Activated T-helper 1 cell treated with Interleukin-2 at 50 U/mL for 16 hours (primary cell): ENCODE results near the gene OCA2.
"Not testable (repeated sequence)": the region's sequence is repeated elsewhere in the genome, so short reads cannot be mapped to it uniquely, and the experiment has no call there.

Experiments used
- DNase-seq: peaks from one replicate; pipeline ENCODE4 v3.0.0-alpha.2; 2020; ENCODE audit warnings: low read depth

OCA2 gene

DNA sequence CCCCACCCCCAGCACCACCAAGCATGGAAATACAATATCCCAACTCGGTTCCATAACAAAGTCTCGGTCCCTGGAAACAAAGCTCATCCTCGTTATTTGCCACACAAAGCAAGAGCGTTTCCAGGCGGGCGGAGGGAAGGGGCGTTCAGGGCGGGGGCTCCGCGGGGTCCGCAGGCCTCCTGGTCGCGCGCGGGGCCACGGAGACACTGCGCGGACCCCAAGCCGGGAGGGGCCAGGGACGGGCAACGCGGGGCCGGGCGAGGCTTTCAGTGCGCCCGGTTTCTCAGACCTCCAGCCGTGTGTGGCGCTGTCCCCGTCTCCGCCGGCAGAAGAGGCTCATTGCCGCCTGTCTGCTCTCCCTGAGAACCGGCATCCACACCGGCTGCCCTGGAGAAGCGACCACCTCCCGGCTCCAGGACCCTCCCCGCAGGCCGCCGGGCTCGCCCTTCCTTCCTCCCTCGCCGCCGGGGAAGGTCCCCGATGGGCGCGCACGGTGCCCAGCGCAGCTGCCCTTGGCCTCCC, 329.0 kb downstream of the OCA2 start:
- DNase-seq: no peak

DNA sequence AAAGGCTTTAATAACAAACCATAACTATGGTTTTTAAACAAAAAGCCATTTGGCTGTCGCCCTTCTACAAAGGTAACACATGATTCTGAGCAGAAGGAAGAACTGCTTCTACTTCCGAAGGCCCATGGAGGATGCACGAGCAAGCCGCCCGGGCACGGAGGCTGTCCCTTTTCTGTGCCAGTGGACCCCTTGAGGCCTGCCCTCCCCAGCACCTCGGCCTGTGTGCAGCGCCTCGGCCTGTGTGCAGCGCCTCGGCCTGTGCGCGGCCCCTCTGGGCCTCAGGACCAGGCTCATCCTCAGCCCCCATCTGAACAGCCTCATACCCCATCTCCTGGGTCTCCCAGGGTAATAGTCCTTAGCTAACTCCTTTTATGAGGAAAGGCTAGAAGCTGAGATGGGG, 329.5 kb downstream of the OCA2 start:
- DNase-seq: no peak

DNA sequence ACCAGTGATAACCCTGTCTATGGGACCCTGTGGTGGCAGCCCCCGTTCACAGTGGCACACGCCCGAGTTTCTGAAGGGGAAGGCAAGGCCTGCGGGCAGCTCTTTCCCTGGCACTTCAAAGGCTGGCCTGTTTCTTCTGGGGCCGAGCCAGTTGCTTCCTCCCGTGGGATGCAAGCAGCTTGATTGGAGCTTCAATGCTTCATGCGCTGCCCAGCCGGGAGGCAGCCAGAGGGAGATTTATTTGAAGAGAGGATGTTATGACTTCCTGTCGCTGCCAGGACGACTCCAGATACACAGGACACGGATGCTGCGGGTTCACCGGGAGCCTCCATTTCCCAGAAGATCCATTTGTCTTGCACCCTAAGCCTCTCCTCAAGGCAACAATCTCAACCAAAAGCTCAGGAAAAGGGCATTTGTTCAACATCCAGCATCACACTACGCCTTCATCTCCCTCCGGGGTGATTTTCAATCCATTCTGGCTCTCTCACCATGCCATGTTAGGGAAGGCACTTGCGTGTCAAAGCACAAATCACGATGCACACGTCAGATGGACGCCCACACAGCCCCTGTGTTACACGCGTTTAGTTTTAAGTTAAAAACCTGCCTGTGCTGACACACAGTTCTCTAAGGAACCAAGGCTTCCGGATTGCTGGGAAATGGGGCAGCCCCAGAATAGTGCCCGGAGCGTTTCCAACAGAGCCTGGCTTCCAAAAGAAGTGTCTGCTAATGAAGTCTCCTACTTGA, 330.2 kb downstream of the OCA2 start:
- no peak for DNase-seq

DNA sequence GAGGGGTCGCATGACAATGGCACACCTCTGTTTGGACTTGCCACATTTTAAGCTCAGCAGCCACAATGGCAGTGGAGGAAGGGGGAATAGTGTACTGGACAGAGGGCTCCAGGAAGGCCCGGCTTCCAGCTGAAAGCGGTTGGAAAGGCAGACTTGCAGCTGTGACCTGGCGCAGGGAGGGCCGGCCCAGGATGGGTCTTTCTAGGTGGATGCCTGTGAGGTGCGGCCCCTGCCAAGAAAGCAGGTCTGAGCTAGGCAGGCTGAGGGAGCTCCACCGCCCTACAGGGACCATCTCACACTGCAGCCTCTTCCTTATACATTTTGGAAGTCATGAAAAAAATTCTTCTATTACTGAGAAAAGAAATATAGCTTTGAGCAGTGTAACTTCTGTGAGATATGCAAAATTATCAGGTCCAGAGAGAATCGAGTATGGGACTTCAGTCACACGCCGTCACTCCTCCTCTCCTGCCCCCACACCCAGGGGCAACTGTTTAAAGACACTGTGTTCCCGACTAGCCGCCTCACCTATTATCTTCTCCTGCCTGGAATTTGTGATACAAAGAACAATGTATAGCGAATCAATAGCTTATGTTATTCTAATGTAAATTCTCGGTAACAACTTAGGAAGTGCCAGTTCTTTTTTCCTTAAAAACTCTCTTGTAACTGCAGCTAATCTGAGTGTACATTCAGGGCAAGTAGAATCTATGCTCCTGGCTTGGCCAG, 331.0 kb downstream of the OCA2 start:
- DNase-seq: no peak

DNA sequence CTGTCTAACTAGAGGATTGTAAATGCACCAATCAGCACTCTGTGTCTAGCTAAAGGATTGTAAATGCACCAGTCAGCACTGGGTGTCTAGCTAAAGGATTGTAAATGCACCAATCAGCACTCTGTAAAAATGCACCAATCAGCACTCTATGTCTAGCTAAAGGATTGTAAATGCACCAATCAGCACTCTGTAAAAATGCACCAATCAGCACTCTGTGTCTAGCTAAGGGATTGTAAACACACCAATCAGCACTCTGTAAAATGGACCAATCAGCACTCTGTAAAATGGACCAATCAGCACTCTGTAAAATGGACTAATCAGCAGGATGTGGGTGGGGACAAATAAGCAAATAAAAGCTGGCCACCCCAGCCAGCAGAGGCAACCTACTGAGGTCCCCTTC, 331.7 kb downstream of the OCA2 start:
- not testable (repeated sequence) for DNase-seq

DNA sequence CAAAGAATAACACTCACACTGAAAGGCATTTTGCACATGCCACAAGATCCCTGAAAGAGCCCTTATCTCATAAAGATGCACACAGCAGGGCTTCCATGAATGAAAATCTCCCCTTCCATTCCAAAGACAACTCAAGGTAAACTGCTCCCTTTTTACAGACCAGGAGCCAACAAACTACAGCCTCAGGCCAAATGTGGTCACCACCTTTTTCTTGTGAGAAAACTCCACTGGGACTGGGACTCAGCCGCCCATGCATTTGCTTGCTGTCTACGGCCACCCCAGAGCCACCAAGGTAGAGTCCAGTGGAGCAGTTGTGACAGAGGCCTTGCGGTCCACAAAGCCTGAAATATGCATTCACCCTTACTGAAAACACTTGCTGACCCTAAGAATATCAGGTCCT, 334.8 kb downstream of the OCA2 start:
- no peak for DNase-seq

DNA sequence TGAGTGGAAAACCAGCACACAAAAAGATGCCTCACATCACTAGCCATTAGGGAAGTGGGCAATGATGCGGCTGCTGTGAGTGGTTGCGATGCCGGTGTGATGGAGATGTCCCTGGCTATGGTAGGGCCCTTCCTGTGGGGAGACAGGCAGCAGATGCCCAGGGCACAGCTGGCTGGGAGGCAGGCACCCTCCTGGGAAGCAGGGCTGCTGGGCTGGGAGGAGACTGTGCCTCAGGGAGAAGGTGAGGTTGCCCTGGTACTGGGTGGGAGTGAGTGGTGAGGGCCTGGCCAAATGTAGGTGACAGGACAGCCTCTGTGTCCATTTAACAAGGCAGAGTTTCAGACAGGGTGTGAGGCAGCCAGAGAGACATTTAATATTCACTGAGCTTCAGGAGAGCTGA, 335.6 kb downstream of the OCA2 start:
- DNase-seq: no peak

DNA sequence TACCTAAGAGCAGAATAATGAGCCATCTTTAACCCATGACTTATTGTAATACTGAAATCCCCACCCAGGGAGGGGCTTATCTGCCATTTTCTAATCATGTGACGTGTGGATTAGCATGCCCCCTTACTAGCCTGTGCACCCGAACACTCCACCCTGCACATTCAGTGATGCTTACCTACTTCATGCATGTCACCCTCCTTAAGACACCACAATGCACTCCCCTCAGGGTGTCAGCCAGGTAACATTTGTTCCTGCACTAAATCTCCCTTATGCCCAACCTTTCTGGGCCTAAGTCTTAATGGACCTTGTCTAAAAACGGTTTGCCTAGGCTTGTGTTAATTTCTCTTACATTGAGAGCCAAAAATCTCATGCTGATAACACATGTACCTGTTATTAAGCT, 336.6 kb downstream of the OCA2 start:
- no peak for DNase-seq

DNA sequence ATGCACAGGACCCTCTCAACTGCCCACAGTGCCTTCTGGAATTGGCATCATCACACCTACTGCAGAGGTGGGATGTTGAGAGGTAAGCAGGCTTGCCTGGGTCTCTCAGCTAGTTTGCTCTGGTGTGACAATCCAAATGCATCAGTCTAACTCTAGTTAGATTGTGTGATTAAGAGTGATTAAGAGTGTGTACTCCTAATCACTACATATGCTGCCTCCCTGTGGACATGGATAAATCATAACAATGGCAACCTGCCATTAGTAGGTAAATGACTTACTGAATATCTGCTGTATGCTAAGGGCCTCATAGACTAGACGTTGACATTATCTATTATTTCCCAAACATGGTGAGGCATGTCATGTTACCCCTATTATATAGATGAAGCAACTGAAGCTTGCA, 342.1 kb downstream of the OCA2 start:
- no peak for DNase-seq

DNA sequence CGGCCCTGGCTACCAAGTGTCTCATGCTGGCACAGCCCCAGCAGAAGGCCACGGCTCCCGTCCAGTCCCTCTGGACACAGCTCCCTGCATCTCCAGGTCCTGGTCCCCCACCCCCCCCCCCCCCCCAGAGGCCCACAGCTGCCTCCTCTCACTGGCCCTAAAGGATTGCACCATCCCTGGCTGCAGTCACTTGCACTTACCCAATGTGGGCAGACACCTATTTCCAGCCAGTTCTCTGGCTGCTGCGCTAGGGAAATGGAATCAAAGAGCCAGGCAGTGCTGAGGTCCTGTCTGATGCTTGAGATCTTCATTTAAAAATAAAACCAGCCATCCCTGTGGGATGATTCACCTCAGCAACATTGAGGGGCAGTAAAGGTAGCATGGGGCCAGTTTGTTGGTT, 346.4 kb downstream of the OCA2 start:
- no peak for DNase-seq

DNA sequence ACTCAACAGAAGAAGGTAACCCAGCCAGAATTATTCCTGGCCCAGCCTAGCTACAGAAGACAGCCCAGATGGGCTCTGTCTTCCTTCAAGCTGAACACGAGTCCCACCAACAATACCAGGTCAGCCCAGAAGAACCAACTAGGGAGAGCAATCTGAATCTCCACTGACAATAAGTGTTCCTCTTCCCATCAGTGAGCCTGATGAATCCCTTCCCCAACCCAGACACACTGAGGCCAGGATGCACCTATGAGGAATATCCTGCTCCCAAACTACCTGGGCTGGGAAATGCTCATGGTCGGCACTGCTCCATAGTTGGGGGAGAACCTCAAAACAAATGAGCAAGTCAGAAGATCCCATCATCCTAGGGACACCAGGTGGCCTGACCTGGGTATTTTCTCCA, 351.1 kb downstream of the OCA2 start:
- no peak for DNase-seq

DNA sequence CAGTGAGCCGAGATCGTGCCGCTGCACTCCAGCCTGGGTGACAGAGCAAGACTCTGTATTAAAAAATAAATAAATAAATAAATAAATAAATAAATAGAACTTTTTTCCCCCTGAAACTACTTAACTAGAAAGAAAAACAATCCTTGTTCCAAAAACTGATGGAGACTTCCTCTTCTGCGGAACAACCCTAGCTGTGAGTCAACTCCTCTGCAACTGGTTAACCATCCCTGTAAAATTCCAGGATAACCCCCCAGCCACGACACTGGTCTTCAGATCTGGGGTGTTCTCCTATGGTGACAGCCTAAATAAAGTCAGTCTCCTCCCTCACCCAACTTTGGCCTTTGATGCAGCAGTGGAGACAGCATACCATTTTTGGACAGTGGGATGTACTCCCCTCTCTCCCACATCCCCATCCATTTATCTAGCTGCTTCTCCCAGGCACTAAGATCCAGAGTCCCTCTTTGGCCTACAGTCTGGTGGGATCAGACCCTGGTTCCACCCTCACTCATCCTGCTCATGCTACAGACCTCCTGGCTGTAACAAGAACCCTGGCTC, 352.6 kb downstream of the OCA2 start:
- no peak for DNase-seq

DNA sequence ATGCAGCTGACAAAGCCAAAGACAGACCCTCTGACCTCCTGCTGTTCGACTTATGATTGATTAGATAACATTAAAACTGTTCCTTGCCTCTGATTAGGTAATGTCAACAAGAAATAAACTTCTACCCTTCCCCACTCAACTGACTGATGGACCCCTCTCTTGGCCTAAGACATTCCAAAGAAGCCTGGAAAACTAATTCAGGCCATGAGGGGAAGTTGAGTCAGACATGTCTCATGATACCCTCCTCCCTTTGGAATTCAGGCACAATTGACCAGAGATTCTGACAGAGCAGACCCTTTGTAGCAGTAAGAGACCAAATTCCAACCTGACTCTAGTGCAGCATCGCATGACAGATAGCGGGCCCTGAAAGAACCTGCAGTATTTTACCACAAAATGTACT, 354.5 kb downstream of the OCA2 start:
- no peak for DNase-seq

DNA sequence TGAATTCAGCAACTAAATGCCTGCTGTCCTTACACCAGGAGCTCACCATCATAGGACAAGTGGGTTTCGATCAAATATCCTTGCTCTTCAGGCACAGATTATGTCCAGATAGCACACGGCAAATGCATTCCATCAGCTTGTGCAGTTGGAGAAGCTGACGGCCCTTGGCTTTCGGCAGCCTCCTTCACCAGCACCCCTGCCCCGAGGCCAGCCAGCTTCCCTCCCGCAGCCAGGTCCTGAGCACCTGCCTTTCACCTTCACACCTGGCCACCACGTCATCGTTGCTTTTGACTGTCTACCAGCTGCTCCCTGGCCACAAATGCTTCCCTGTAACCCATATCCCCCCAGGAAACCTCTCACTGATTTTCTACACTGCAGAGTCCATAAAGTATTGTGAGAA, 355.5 kb downstream of the OCA2 start:
- no peak for DNase-seq

DNA sequence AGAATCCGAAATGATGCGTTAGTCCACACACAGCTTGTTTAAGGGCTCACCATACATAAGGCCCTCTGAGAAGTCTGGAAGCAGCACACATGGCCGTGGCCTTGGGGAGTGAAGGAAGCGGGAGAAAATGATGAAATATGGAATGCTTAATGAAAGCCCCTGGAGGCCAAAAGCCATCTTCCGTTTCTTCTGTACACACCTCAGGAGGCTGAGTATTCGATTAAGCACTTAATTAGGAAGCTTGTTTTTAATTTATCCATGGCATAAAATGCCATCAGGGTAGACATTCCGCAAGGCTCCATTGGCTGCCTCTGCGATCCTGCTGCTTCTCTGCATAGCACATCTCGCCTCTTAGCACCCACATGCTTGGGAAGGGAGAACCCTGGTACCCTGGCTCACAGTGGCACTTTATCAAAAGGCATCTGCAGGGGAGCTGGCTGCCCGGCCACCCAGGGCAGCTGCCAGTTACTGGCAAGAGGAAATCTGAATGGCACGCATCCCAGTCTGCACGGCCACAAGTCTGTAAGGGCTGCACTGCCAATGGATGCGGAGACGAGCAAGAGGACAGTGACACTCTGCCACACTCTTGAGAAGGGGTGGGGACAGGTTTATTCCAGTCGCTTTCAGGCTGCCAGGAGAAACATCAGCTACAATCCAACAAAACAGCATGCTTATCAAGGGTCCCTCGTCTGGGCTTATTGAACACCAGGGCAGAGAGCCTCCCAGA, 356.2 kb downstream of the OCA2 start:
- no peak for DNase-seq

DNA sequence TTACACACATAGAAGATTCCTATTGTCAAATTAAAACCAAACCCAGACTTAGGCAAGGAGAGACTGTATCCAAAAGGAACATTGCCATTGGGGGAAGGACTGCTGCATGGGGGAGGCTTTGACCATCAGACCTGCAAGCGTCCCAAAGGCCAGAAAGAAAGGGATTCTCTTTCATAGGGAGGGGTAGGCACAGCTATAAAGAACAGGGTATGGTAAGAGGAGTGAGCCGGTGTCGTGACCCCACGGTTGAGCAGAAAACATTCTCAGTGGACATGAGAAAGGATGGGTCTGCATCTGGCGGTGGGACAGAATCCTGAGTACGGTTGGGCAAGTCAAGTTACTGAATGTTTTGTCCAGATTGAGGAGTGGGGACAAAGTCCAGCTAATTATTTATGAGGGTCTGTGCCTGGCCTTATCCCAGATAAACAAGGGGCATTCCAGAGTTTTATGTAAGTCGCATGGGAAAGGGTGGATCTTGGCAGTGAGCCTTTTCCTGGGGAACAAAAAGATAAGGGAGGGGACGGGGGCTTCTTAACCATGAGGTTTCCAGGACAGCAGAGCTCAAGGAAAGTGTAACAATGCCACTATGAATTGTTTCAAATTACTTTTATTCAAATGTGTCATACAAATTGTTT, 357.8 kb downstream of the OCA2 start:
- DNase-seq: no peak

DNA sequence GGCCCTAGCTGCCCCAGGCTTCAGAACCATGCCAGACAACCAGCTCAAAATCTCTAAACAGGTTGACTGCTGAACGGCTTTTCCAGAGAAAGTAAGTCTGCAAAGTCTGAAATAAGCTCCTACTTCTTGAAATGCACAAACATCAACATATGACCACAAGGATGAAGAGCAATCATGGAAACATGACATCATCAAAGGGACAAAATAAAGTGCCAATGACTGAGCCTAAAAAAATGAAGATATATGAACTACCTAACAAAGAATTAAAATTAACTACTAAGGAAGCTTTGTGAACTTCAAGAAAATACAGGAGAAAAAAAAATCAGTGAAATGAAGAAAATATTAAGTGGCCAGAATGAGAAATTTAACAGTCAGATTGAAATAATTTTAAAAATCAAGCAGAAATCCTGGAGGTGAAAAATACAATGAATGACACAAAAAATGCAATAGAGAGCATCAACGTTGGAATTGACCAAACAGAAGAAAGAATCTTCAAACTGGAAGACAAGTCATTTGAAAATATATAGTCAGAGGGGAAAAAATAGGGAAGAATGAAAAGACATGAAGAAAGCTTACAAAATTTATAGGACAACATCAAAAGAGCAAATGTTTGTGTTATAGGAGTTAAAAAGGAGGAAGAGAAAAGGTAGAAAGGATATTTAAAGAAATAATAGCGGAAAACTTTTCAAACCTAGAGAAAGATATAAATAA, 364.2 kb downstream of the OCA2 start:
- DNase-seq: no peak

DNA sequence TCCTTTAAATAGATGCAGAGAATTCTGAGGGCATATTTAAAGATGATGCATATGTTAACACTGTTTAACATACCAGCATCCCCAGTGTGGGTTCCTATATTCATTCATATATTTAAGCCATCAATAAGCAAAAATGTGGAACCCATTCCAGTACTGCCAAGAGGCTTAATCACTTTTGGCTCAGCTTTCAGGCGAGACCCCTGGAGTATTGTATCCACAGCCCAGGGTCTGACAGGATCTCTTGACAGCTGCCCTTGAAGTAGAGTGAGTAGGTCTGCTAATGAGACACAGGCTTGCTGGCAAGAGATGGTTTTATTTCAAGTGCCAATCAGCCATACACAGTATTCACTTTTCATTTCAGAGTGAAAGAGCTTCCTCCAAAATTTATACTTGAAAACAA, 367.3 kb downstream of the OCA2 start:
- no peak for DNase-seq

DNA sequence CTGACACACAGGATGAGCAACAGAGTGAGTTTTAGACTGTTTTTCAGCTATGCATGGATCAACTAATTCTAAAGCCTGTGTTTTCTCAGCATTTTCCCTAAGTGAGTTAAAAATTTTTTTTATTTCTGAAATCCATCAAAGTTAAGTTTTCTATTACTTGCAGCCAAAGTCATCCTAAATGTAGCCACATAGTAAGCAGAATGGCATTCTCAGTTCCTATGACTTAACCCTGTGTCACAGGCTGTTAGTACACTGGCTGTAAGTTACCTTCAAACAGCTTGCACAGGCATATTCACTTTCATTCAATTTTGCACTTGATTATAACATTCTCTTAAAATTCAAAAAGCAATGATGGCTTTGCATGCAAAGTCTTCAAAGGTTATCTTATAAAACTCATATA, 368.2 kb downstream of the OCA2 start:
- DNase-seq: no peak

DNA sequence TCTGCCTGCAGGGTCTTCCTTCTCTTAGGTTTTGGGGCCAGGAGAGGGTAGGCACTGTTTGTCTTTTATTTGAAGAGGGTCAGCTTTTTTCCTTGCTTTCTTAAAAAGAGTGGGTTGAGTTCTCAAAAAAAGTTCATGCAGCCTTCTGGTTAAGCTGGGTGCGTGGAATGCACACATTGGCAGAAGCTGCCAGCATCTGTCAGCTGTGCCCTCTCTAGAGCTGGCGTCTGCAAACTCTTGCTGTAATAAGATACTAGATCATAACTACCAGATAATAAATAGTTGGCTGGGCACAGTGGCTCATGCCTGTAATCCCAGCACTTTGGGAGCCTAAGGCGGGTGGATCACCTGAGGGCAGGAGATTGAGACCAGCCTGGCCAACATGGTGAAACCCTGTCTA, 373.4 kb downstream of the OCA2 start:
- DNase-seq: no peak

DNA sequence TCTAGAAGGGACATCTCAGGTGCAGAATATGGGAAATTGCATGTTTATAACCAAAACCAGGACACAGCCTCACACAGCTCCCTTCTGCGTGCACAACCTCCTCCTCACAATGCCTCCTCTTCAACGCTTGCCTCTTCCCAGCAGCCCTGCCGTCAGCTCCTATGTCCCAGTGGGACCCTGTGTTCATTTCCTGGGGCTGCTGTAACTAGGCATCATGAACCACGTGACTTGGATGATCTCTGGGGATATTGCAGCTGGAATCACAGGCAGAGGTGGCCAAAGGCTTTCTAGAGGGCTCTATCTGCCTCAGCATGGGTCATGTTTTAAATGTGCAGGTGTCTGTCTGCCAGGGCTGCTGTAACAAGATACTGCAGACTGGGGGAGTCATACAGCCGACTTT, 375.3 kb downstream of the OCA2 start:
- no peak for DNase-seq

DNA sequence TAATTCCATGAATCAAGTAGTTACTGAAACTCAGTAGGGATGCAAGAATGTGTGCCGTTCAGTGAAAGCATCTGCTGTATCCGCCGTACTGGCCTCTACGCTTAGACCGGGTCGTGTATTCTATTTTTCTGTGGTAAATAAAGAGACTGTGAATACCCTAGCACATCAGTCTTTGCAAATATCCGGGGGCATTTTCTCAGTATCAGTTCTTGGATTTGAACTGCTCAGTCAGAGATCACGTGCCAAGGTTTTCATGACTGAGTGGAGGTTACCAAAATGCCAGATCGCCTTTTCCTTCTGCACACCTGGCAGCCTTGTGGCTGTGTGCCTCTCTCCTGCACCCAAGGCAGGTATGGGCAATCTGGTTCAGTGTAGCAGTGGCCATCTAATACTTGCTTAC, 377.0 kb downstream of the OCA2 start:
- no peak for DNase-seq
